ENCODE data around the gene RPUSD4. TPM values are rescaled to one million over a fixed set of nuclear protein-coding genes. Genes with fewer than 3 reads are reported as not detected.

The RPUSD4 gene
- total RNA-seq, 1 experiment from 2014 or later = 19.0 TPM

GRCh38 chr11:126157326-126158030 is 54.0 kb downstream of the RPUSD4 start:
- DNase-seq = no peak
- intact Hi-C loops (cut with micrococcal nuclease; ENCODE audit: unreplicated experiment) = no loop called here
- CTCF ChIA-PET = no interaction called here
- Mint-ChIP-seq H3K36me3 (ENCODE audit: insufficient read depth, unreplicated experiment) (no peaks in the 10 kb centered on the region), H3K9me3 (ENCODE audit: low read depth, unreplicated experiment) (no peaks in the 10 kb centered on the region), H3K4me1 (ENCODE audit: low read depth, unreplicated experiment) (peaks cover 7% of the 10 kb centered on the region), H3K4me3 (ENCODE audit: low read depth, unreplicated experiment) (no peak overlapping the region), H3K27ac (ENCODE audit: unreplicated experiment) (no peak overlapping the region), H3K27me3 (ENCODE audit: unreplicated experiment) (peaks cover 3% of the 10 kb centered on the region)
- no TSS peak for BruUV-seq (replicated peaks)
- no peak for TF ChIP-seq CTCF (IDR thresholded peaks at IDR 0.05; ENCODE audit: unreplicated experiment)

DNA sequence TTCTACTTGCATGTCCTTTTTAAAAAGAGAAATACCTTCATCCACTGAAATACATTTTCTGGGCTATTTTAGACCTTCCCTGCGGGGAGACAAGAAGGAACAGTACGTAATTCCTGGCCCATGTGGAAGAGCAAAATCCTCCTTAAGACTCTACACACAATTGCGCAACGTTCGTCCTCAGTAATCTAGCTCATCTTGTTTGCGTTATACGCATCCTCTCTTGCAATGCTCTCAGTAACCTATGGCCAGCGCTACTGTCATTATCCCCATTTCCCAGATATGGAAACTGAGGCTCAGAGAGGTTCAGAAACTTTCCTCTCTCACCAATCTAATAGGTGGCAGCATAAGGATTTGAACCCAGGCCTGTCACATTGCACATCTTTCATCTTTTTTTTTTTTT is 54.6 kb downstream of the RPUSD4 start:
- CTCF ChIA-PET = no interaction called here

GRCh38 chr11:126155402-126156187 is 55.9 kb downstream of the RPUSD4 start:
- no TSS peak for BruUV-seq (replicated peaks)
- CTCF ChIA-PET = no interaction called here
- no peak overlapping the region for H3K4me3 Mint-ChIP-seq (ENCODE audit: low read depth, unreplicated experiment)
- TF ChIP-seq CTCF (IDR thresholded peaks at IDR 0.05; ENCODE audit: unreplicated experiment) = no peak
- intact Hi-C loops (cut with micrococcal nuclease; ENCODE audit: unreplicated experiment) = no loop called here
- H3K4me1 Mint-ChIP-seq (ENCODE audit: low read depth, unreplicated experiment) = peaks cover 7% of the 10 kb centered on the region
- no peaks in the 10 kb centered on the region for H3K9me3 Mint-ChIP-seq (ENCODE audit: low read depth, unreplicated experiment)
- no peaks in the 10 kb centered on the region for H3K36me3 Mint-ChIP-seq (ENCODE audit: insufficient read depth, unreplicated experiment)
- H3K27ac Mint-ChIP-seq (ENCODE audit: unreplicated experiment) = no peak overlapping the region
- peaks cover 16% of the 10 kb centered on the region for H3K27me3 Mint-ChIP-seq (ENCODE audit: unreplicated experiment)
- no peak for DNase-seq

More for the DNA sequence above, 54.6 kb downstream of the RPUSD4 start:
- Mint-ChIP-seq H3K27ac (ENCODE audit: unreplicated experiment) (no peak overlapping the region), H3K27me3 (ENCODE audit: unreplicated experiment) (peaks cover 10% of the 10 kb centered on the region), H3K36me3 (ENCODE audit: insufficient read depth, unreplicated experiment) (no peaks in the 10 kb centered on the region), H3K9me3 (ENCODE audit: low read depth, unreplicated experiment) (no peaks in the 10 kb centered on the region), H3K4me1 (ENCODE audit: low read depth, unreplicated experiment) (peaks cover 7% of the 10 kb centered on the region), H3K4me3 (ENCODE audit: low read depth, unreplicated experiment) (no peak overlapping the region)
- no TSS peak for BruUV-seq (replicated peaks)
- no peak for DNase-seq
- no peak for TF ChIP-seq CTCF (IDR thresholded peaks at IDR 0.05; ENCODE audit: unreplicated experiment)
- intact Hi-C loops (cut with micrococcal nuclease; ENCODE audit: unreplicated experiment) = no loop called here

- Mint-ChIP-seq H3K9me3 (ENCODE audit: low read depth, unreplicated experiment) (no peaks in the 10 kb centered on the region), H3K4me3 (ENCODE audit: low read depth, unreplicated experiment) (no peak overlapping the region), H3K36me3 (ENCODE audit: insufficient read depth, unreplicated experiment) (no peaks in the 10 kb centered on the region), H3K4me1 (ENCODE audit: low read depth, unreplicated experiment) (peaks cover 7% of the 10 kb centered on the region), H3K27ac (ENCODE audit: unreplicated experiment) (no peak overlapping the region), H3K27me3 (ENCODE audit: unreplicated experiment) (peaks cover 25% of the 10 kb centered on the region)
- CTCF ChIA-PET = interaction anchor here (1.2 kb wide), 1 partner anchor 44 kb away, joined by 3 read pairs; no protein-coding TSS in a partner anchor
- intact Hi-C loops (cut with micrococcal nuclease; ENCODE audit: unreplicated experiment) = no loop called here
- no TSS peak for BruUV-seq (replicated peaks)
- DNase-seq = no peak
- TF ChIP-seq CTCF (IDR thresholded peaks at IDR 0.05; ENCODE audit: unreplicated experiment) = no peak
These were observed 56.8 kb downstream of the RPUSD4 start for GRCh38 chr11:126154691-126155090.
